OCI-LY7 (cell line): ENCODE results near the gene RABL3.

Experiments
- EZH2phosphoT487 ChIP-seq: fragments of 200-600 bp; sonication (generic); IDR thresholded peaks from 2 replicates; pipeline ENCODE4 v1.6.1; 2018; ENCODE audit warnings: low read depth, borderline replicate concordance, mild to moderate bottlenecking, mixed run types, antibody characterized with exemption, low read length, moderate library complexity, mixed read lengths
- TF ChIP-seq, protein P1 (sequence below): fragments of 200-600 bp; sonication (generic); conservative IDR thresholded peaks from 2 replicates; pipeline ENCODE4 v1.5.1; 2014; ENCODE audit warnings: mild to moderate bottlenecking, antibody characterized with exemption, low read length, moderate library complexity, mixed read lengths

DNA sequence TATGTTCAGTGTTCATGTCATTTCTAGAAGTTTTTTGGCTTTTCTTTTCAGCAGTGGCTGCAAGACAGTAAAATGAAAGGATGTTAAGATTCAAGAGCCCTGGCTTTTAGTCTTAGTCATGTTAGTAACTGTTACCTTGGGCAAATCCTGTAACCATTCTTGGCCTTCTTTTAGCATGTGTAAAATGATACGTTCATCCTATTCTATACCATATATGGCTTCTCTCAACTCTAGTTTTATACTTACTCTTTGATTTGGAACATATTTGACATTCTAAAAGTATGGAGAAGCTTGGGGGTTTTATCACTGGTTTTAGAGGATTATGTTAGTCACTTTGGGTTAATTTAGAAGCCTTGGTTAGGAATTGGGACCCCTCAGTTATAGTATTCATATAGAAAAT lies 20.3 kb upstream of the RABL3 start:
- TF ChIP-seq, protein P1, sequence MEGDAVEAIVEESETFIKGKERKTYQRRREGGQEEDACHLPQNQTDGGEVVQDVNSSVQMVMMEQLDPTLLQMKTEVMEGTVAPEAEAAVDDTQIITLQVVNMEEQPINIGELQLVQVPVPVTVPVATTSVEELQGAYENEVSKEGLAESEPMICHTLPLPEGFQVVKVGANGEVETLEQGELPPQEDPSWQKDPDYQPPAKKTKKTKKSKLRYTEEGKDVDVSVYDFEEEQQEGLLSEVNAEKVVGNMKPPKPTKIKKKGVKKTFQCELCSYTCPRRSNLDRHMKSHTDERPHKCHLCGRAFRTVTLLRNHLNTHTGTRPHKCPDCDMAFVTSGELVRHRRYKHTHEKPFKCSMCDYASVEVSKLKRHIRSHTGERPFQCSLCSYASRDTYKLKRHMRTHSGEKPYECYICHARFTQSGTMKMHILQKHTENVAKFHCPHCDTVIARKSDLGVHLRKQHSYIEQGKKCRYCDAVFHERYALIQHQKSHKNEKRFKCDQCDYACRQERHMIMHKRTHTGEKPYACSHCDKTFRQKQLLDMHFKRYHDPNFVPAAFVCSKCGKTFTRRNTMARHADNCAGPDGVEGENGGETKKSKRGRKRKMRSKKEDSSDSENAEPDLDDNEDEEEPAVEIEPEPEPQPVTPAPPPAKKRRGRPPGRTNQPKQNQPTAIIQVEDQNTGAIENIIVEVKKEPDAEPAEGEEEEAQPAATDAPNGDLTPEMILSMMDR: no peak
- no peak for TF ChIP-seq EZH2phosphoT487
